Lower lobe of right lung (tissue), 2 donors: ENCODE data around the gene TEX53. TPM values are rescaled to one million over a fixed set of nuclear protein-coding genes. Genes with fewer than 3 reads are reported as not detected.

ENCODE experiments used
- ATAC-seq, 2 donors: fragments of 200-7000 bp; cut with Tn5 transposase; one replicate each; pipeline ENCODE4 v1.9.1; 2020 to 2022; ENCODE audit warnings: mild to moderate bottlenecking in 2 of 2, moderate library complexity in 2 of 2
- DNase-seq: peaks from one replicate; pipeline ENCODE4 v3.0.0-alpha.2; 2020
- H3K27ac ChIP-seq: fragments of 200-600 bp; one replicate; pipeline ENCODE4 v1.8.0; 2022
- H3K27me3 ChIP-seq: fragments of 200-600 bp; one replicate; pipeline ENCODE4 v1.8.0; 2022; ENCODE audit warnings: low read depth
- H3K36me3 ChIP-seq: fragments of 200-600 bp; one replicate; pipeline ENCODE4 v1.8.0; 2022; ENCODE audit warnings: mild to moderate bottlenecking
- H3K4me1 ChIP-seq: fragments of 200-600 bp; one replicate; pipeline ENCODE4 v1.8.0; 2022
- H3K4me3 ChIP-seq: fragments of 200-600 bp; one replicate; pipeline ENCODE4 v1.8.0; 2022; ENCODE audit warnings: mild to moderate bottlenecking
- H3K9me3 ChIP-seq: fragments of 200-600 bp; one replicate; pipeline ENCODE4 v1.8.0; 2022
- CTCF ChIP-seq: fragments of 200-600 bp; IDR thresholded peaks from one replicate; pipeline ENCODE4 v1.8.0; 2022; ENCODE audit warnings: antibody characterized with exemption, mild to moderate bottlenecking
- intact Hi-C: fragments of 100-400 bp; cut with DNase I; formaldehyde crosslinking; loops from one replicate; pipeline ENCODE4 v1.11.0; 2022
- total RNA-seq: library from RNA; stranded (reverse); fragmentation: NEBNext Ultra II Directional; extraction: Animal tissue kit (Norgen Biotek cat#: 25700); gene quantifications from one replicate; pipeline ENCODE4 v1.2.1, GENCODE V29; 2021
- donor health status: DM: no; HTN: yes; CAD: no; lungs with severe emphysema.

Gene TEX53
- total RNA-seq, 1 donor from 2014 or later: not detected

GRCh38 chr9:114680259-114681001, 22.8 kb upstream of the TEX53 start:
- no peak overlapping the region for H3K27ac ChIP-seq
- H3K27me3 ChIP-seq: no peaks in the 10 kb centered on the region
- no peaks in the 10 kb centered on the region for H3K36me3 ChIP-seq
- DNase-seq (no peak), ATAC-seq (no peak)
- intact Hi-C loops: no loop called here
- no peaks in the 10 kb centered on the region for H3K9me3 ChIP-seq
- H3K4me1 ChIP-seq: no peaks in the 10 kb centered on the region
- no peak for TF ChIP-seq CTCF
- no peak overlapping the region for H3K4me3 ChIP-seq

DNA sequence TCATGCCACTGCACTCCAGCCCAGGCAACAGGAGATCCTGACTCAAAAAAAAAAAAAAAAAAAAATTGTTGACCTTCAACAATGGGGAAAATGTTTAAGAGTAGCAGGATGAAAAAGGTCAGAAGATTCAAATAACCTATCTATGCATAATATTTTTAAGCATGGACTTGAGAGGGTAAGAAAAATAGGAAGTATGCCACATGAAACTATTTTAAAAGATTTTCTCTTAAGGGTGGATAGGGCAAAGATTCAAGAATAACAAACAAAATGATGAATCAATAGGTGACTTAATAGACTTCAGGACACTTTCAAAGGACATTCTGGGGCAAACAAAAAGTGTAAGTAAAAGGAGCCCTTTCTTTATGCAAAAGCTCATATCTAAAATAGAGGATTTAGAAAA, 21.2 kb upstream of the TEX53 start:
- TF ChIP-seq CTCF: no peak
- Histone ChIP-seq H3K4me1 (no peaks in the 10 kb centered on the region), H3K9me3 (no peaks in the 10 kb centered on the region), H3K27ac (no peak overlapping the region), H3K27me3 (no peaks in the 10 kb centered on the region), H3K4me3 (no peak overlapping the region), H3K36me3 (no peaks in the 10 kb centered on the region)
- ATAC-seq (no peak), DNase-seq (no peak)
- intact Hi-C loops: no loop called here

DNA sequence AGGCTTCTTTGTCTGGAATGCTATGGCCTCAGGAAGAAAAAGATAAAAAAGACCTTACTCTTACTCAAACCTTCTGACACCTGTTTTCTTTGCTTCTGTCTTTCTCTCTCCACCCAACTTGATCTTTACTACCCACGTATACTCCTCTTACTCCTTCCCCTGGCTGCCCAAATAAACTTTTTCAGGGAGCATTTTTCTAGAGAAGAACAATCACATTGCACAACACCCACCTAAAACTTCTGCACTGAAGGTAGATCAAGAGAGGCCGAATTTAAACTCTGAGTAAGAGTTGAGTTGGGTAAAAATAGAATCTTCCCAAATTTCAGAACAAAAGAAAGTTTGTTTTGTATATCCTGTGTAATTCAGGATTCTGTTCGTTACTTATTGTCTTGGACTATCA, 20.5 kb upstream of the TEX53 start:
- no peak overlapping the region for H3K4me3 ChIP-seq
- H3K4me1 ChIP-seq: no peaks in the 10 kb centered on the region
- intact Hi-C loops: no loop called here
- DNase-seq (no peak), ATAC-seq (no peak)
- no peaks in the 10 kb centered on the region for H3K36me3 ChIP-seq
- no peak overlapping the region for H3K27ac ChIP-seq
- H3K9me3 ChIP-seq: no peaks in the 10 kb centered on the region
- no peaks in the 10 kb centered on the region for H3K27me3 ChIP-seq
- no peak for TF ChIP-seq CTCF

DNA sequence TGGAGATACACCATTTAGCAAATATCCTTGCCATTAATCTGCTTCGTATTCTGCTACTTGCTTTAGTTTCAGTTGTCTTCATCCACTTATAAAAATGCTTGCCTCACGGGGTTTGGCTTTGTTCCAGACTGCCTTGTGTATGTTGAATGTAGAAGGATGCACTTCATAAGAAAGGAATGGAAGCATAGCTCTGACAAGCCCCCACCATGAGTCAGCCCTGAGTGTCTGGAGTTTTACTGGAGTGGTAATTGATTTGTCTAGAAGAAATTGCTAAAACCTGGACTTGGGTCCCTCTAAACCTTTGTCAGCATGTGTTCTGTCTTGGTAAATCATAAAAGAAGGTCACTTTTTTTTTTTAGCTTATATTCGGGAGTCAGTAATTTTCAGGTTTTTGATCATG, 19.8 kb upstream of the TEX53 start:
- intact Hi-C loops: no loop called here
- ATAC-seq (peak; percentile 52 to 90), DNase-seq (no peak)

DNA sequence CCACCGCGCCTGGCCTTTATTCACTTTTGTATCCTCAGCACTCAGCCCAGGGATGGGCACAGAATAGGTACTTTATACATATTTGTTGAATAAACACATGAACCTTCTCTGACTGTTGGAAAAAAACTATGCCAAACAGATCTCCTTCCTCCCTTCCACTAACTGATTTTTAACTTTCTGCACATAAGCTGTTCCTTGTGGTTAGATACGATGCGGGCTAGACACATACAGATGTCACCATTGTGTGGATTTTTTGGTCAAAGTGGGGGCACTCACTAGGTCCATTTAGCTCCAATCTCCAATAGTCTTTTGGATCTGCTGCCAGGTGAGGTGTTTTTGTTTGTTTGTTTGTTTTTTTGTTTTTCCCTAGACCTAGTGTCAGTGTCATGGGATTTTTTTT, 19.3 kb upstream of the TEX53 start:
- TF ChIP-seq CTCF: no peak

More for the DNA sequence above, 19.8 kb upstream of the TEX53 start:
- no peak overlapping the region for H3K4me3 ChIP-seq
- H3K27me3 ChIP-seq: no peaks in the 10 kb centered on the region
- H3K4me1 ChIP-seq: no peaks in the 10 kb centered on the region
- no peak overlapping the region for H3K27ac ChIP-seq
- no peaks in the 10 kb centered on the region for H3K9me3 ChIP-seq
- H3K36me3 ChIP-seq: no peaks in the 10 kb centered on the region
- TF ChIP-seq CTCF: no peak

More for the DNA sequence above, 19.3 kb upstream of the TEX53 start:
- Histone ChIP-seq H3K9me3 (no peaks in the 10 kb centered on the region), H3K36me3 (no peaks in the 10 kb centered on the region), H3K4me1 (no peaks in the 10 kb centered on the region), H3K27me3 (no peaks in the 10 kb centered on the region), H3K4me3 (no peak overlapping the region), H3K27ac (no peak overlapping the region)
- DNase-seq (no peak), ATAC-seq (no peak)
- intact Hi-C loops: no loop called here
